Sciatic nerve (tissue), 2 donors: Measurements from ENCODE around the gene DCTN1. TPM values are rescaled to one million over a fixed set of nuclear protein-coding genes. Genes with fewer than 3 reads are reported as not detected.
"Not testable (repeated sequence)": the region's sequence is repeated elsewhere in the genome, so short reads cannot be mapped to it uniquely, and the experiment has no call there.

Source experiments
- ATAC-seq: fragments of 200-7000 bp; cut with Tn5 transposase; one replicate; pipeline ENCODE4 v1.9.1; 2020; ENCODE audit warnings: mild to moderate bottlenecking, moderate library complexity
- DNase-seq: peaks from one replicate; pipeline ENCODE4 v3.0.0-alpha.2; 2020; ENCODE audit warnings: low spot score
- intact Hi-C: fragments of 100-400 bp; cut with DNase I; formaldehyde crosslinking; loops from one replicate; pipeline ENCODE4 v1.14.2; 2022
- total RNA-seq: library from RNA; stranded (reverse); fragmentation: NEBNext Ultra II Directional; extraction: Animal tissue kit (Norgen Biotek cat#: 25700); gene quantifications from one replicate; pipeline ENCODE4 v1.2.1, GENCODE V29; 2021
- donor health status: DM: no; HTN: no; CAD: no.
- donor health status: DM: no; HTN: no; CAD: no.

Gene DCTN1
- 146 TPM for total RNA-seq

- peak; percentile 85 for ATAC-seq
Observed at GRCh38 chr2:74379851-74380789, at the start of gene DCTN1. Gene DCTN1, minus strand, starts transcription at chr2:74380311. Its CDS starts 274 bp downstream, at chr2:74380037.

DNA sequence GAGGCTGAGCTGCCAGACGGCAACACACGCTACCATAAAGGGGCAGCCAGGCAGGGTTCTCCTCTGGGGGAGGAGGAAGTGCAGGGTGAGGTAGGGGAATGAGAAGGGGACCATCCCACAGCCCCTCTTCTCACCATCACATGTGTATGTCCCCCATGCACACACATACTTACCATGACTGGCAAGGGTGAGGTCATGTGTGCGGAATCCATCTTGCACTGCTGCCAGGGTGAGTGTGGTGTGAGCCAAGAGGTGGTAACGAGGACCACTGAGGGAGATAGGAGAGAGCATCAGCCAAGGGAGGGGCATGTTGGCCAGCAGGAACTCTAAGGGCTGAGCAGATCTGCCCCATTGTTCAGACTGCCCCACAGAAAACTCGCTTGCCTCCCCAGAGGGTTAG, 48.6 kb upstream of the DCTN1 start:
- ATAC-seq = no peak
- DNase-seq = no peak
- intact Hi-C loops = no loop called here

More at GRCh38 chr2:74379851-74380789, at the start of gene DCTN1:
- DNase-seq = no peak
- intact Hi-C loops = no loop called here

GRCh38 chr2:74427551-74427950, 47.4 kb upstream of the DCTN1 start:
- DNase-seq = no peak
- intact Hi-C loops = no loop called here

DNA sequence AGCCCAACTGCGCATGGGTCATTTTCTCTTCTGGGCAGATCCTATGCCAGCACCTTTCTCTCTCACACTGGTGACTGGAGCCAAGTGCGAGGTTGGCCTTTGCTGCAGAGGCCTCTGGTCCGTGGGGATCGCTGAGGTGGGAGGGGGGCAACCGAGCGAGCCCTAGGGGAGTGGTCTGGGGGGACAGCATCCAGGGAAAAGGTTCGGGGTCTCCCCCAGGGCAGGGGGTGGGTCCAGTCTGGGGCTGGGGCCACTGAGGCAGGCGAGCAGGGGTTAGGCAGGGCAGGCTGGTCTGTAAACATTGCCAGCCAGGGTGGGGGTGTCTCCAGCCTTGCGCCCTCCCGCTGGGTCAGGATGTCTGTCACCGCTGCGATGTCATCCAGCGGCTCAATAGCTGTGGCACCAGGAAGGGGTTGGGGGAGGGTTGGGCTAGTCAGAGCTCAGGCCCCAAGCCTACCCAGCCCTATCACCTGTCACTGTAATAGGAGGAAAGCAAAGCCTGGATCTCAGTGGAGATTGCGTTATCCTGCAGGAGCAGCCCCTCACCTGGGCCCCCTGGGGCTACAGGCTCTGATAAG, 46.2 kb upstream of the DCTN1 start:
- intact Hi-C loops = no loop called here
- ATAC-seq (no peak), DNase-seq (no peak)

More at GRCh38 chr2:74427551-74427950, 47.4 kb upstream of the DCTN1 start:
- ATAC-seq = no peak

DNA sequence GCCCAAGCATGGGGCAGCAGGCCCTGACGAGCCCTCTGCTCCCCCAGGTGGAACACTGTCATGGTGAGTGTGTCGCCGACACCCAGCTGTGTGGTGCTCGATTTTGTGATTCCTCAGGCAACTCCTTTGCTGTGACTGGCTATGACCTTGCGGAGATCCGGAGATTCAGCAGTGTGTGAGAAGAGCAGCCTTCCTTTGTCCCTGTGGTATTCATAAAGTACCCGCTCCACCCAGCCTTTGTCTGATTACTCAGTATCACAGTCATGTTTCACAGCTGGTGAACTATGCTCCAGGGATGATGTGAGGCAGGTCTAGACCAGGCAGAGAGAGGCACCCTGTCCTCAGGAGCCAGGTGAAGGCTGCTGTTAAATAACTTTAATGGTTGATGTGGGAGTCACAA, 45.4 kb upstream of the DCTN1 start:
- ATAC-seq = no peak
- no peak for DNase-seq
- intact Hi-C loops = no loop called here

DNA sequence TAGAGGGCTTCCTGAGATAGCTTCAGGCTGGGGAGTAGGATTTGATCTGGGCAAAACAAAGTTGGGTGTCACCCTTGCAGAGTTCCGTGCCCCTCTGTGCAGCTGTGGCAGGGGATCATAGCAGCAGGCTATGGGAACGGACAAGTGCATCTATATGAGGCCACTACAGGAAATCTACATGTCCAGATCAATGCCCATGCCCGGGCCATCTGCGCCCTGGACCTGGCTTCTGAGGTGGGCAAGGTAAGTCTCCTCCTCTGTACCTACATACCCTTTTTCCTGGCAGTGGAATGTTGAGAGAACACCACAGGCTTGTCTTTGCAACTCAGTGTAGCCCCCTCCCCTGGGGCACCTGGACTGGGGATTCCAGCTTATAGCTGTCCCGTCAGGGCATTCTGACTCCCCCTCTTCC, 44.9 kb upstream of the DCTN1 start:
- intact Hi-C loops = no loop called here
- no peak for ATAC-seq
- DNase-seq = no peak

GRCh38 chr2:74424139-74424992, 44.3 kb upstream of the DCTN1 start:
- DNase-seq (no peak), ATAC-seq (no peak)
- intact Hi-C loops = no loop called here

DNA sequence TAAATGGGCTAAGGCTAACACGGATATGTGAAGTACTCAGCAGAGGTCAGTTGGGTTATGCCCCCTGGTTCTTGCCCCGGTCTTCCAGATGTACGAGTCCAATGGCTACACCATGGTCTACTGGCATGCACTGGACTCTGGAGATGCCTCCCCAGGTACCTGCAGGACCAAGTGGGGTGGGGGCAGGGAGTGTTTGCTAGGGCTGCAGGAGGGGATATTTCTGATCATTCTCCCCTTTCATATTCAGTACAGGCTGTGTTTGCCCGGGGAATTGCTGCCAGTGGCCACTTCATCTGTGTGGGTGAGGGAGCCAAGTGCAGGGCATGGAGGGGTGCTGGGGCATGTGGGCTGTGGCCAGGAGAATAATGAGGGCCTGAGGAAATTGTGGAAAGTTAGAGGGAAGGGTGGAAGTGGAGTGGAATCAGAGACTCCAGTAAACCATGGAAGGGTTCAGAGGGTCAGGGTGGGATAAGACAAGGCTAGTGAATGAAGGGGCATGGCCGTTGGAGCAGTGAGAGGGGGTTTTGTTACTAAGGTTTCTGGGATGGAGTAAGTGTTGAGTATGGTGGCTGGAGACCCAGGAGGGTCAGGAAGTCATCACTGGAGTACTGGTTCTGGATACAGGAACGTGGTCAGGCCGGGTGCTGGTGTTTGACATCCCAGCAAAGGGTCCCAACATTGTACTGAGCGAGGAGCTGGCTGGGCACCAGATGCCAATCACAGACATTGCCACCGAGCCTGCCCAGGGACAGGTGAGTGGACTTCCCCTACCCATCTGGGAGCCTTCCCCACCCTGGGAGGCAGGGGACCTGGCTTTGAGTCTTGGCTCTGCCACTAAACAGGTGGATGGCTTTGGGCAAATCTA, 43.4 kb upstream of the DCTN1 start:
- DNase-seq = no peak
- ATAC-seq = no peak
- intact Hi-C loops = no loop called here

GRCh38 chr2:74421221-74421870, 41.2 kb upstream of the DCTN1 start, which contains the start of the genes C2orf81 and WDR54:
Gene C2orf81, minus strand, starts transcription at chr2:74421619. Its CDS starts 59 bp downstream, at chr2:74421560.
Gene WDR54, plus strand, starts transcription at chr2:74421730. Its CDS starts 424 bp downstream, at chr2:74422154.
- peak; percentile 89 for DNase-seq
- intact Hi-C loops = no loop called here
- ATAC-seq = peak; percentile 94

DNA sequence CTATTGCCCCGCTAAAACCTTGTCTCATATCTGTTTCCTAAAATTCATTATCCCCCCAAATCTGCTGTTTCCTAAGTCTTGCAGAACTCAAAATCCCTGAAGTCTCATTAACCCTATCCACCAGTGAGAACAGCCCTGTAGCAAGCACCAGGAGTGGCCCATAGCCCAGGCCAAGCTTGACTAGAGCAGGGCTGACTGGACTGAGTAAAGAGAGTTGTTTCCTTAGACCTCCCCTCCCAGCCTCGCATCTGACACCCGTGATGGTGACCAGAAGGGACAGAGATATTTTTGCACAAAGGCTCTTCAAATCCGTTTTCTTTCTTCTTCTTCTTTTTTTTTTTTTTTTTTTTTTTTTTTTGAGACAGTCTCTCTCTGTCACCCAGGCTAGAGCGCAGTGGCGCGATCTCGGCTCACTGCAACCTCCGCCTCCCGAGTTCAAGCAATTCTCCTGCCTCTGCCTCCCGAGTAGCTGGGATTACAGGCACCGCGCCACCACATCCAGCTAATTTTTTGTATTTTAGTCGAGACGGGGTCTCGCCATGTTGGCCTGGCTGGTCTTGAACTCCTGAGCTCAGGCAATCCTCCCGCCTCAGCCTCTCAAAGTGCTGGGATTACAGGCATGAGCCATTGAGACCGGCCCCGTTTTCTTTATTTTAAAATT, 40.5 kb upstream of the DCTN1 start:
- intact Hi-C loops, DNase-seq, ATAC-seq: not testable (repeated sequence)

GRCh38 chr2:74420006-74420405, 39.9 kb upstream of the DCTN1 start:
- DNase-seq (no peak), ATAC-seq (no peak)
- intact Hi-C loops = no loop called here

DNA sequence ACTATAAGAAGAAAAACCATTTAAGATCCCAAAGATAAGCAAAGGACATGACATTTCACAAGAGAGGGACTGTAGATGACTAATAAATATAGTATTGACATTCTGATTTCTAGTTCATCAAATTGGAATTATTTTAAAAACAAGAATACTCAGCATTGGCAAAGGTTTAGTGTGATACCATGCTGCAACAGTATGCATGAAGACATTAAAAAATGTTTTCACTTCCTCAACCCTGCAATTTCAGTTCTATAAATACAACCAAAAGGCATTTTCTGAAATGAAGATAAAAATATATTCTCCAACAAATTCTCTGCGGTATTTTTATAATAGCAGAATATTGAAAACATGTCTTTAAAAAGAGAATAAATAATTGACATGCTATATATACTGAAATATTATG, 39.2 kb upstream of the DCTN1 start:
- no peak for DNase-seq
- intact Hi-C loops = no loop called here
- ATAC-seq = no peak

DNA sequence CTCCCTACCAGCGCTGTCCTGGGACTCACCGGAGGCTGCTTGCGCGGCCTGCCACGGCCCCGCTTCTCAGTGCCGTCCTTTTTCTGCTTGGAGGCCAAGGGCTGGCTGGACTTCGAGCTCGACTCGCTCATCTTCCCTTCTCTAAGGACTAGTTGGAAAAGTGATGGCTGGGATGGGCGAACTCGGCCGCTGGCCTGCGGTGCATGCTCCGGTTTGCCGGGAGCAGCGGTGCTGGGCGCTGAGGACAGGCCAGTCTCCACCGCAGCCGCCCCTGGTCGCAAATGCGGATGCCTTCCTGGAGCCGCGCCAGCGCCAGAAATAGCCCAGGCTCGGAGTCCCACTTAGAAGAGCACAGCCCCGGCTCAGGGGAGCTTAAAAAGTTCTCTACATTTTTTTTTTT, 38.2 kb upstream of the DCTN1 start:
- no peak for DNase-seq
- intact Hi-C loops = no loop called here
- ATAC-seq = no peak

DNA sequence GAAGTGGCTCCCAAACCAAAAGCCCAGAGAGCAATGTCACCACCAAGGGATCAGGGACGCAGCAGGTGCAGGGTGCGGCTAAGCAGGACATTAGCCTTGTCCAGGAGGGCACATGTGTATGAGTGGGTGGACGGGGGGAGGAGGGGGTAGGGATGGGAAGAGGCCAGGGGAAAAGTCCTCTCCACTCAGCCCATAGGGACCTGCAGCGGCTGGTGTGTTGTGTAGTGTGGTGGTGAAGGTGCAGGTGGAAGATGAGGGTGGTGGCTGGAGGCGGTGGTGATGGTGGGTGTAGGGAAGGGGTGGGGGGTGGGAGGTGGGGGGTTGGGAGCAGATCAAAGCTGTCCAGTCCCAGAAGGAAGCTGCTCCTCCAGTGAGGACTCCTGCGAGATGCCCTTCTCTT, 37.7 kb upstream of the DCTN1 start:
- intact Hi-C loops = no loop called here
- no peak for DNase-seq
- no peak for ATAC-seq

- DNase-seq (no peak), ATAC-seq (no peak)
- intact Hi-C loops = no loop called here
Observed at GRCh38 chr2:74417197-74417596, 37.1 kb upstream of the DCTN1 start.

DNA sequence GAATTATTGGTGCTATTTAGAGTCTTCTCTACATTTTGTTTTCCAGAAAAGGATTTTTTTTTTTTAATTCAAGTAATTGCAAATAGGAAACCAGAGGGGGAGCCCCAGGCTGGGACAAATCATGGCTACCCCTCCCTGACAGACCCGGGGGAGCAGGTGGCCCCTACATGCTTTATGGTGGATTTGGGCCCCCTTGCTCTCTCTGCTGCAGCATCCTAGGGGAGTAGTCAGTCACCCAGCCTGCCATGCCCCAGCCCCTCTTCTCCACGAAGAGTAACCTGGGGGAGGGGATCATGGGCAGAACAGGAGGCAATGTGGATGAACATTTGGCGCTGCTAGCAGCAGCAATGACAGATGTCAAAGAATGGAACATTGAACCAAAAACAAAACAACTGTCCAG, 36.7 kb upstream of the DCTN1 start:
- intact Hi-C loops = no loop called here
- DNase-seq = no peak

DNA sequence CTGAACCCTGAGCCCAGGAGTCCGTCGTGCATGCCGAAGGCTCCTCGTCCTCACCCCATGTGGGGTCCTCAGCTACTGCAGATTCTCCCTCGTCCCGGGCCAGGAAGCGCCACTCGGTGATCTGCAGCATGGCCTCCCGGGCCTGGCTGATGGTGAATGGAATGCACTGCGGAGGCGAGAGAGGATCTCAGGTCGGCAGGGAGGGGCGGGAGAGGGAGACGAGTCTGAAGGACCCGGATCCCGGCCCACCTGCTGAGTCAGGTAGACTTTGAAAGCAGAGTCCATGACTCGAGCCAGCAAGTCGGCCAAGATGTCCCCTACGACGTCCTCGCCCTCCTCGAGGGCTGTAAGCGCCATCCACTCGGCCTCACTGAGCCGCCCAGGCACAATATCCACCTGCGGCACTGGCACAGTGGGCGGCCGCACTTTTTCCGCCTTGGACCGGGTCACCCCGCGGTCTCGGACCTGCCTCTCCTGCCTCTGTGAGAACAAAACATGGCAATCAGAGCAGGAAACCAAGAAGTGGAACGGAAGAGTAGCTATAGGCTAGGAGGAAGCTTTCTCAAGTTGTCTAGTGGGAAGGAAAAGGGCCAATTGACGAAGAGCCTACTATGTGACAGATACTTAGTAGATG, 35.8 kb upstream of the DCTN1 start:
- DNase-seq (no peak), ATAC-seq (peak; percentile 28)
- intact Hi-C loops = no loop called here

More for the DNA sequence above, 36.7 kb upstream of the DCTN1 start:
- ATAC-seq = no peak
